Limb (tissue), 2 donors: Measurements from ENCODE around the gene RMND5A.

ENCODE experiments used
- DNase-seq, 2 donors: peaks; one replicate each; pipeline ENCODE4 v3.0.0-alpha.2; 2016; ENCODE audit errors: extremely low spot score in 2 of 2

The RMND5A gene

DNA sequence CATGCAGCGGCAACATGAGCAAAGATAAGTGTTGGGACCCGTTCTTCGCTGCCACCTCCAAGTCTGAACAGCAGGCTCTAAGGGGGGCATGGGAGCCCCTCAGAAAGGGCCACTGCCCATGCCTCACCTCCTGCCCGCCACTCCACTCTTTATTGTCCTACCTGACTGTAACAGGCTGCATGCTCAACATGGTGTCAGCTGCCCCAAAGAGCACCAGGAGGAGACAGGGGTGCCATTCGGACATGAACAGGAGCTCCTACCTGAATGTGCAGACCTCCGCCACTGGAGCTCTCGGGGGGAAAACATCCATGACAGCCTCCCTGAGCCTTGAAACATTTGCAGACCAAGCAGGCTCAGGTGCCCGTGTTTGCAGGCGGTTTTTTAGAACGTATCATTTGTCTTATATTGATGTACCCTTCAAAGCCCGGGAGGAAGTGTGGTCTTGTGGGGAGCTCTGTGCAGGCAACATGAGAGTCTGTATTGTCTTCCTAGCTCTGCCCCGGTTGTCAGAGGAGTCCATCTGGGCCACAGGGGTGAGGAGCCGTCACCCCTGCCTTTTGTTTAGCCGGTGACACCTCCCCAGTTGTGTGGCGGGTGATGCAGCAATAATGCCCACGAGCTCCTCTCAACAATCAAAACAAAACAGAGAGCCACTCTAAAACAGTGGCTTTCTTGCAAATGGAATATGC, 105.7 kb downstream of the RMND5A start:
- no peak for DNase-seq

DNA sequence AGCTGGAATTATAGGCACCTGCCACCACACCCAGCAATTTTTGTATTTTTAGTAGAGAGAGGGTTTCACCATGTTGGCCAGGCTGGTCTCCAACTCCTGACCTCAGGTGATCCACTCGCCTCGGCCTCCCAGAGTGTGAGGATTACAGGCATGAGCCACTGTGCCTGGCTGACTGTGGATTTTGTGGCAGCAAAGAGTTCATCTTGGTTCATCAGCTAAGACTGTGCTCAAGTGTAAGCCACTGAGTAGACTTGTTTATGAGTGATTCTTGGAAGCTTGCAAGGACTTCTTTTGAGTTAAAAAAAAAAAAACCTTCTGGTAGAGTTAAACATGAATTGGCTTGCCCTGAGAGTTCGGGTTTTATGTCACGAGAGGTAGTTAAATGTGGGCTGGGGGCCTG, 106.9 kb downstream of the RMND5A start:
- DNase-seq, result no peak
